SK-N-SH (cell line): ENCODE data around the gene SPATA24. TPM values are rescaled to one million over a fixed set of nuclear protein-coding genes. Genes with fewer than 3 reads are reported as not detected.

Experiments used
- CTCF ChIA-PET: fragments of 300-600, 350-600 bp; formaldehyde crosslinking; extraction: SDS; loops from one replicate; lab custom pipeline; 2021; lab: Yijun Ruan, JAX
- POLR2A ChIA-PET: fragments of 350-600 bp; sonication (Branson Sonifier 250); formaldehyde crosslinking; extraction: SDS; loops from one replicate; lab custom pipeline; 2020; ENCODE audit warnings: antibody characterized with exemption, inconsistent platforms; lab: Yijun Ruan, JAX
- DNase-seq: peaks from one replicate; pipeline ENCODE4 v3.0.0; 2012
- H2AFZ ChIP-seq: fragments of 200-600 bp; sonication (generic); 2 replicates; pipeline ENCODE4 v1.8.1; 2016; ENCODE audit warnings: antibody characterized with exemption, mild to moderate bottlenecking, low read depth
- H3F3A ChIP-seq: fragments of 200-600 bp; sonication (generic); replicated peaks from 2 replicates; pipeline ENCODE3; 2016; ENCODE audit warnings: antibody characterized with exemption, mild to moderate bottlenecking; ENCODE audit not compliant: insufficient read depth
- H3K27ac ChIP-seq, 2 experiments: fragments of 200-500 bp in 1 of 2; fragments of 200-600 bp in 1 of 2; sonication (Bioruptor generic) in 1 of 2; sonication (generic), shearing (Covaris generic) in 1 of 2; 2 replicates each; pipeline versions ENCODE4 v1.5.1 to v1.6.1; 2014 to 2016; ENCODE audit warnings: low read depth in 2 of 2, inconsistent platforms in 1 of 2, low read length in 1 of 2, mild to moderate bottlenecking in 1 of 2, mixed read lengths in 1 of 2
- H3K27me3 ChIP-seq: fragments of 200-600 bp; sonication (generic), shearing (Covaris generic); 2 replicates; pipeline ENCODE4 v1.6.1; 2016; ENCODE audit warnings: mixed run types; ENCODE audit not compliant: insufficient read depth
- H3K36me3 ChIP-seq, 2 experiments: fragments of 200-500 bp in 1 of 2; fragments of 200-600 bp in 1 of 2; sonication (Bioruptor generic) in 1 of 2; sonication (generic) in 1 of 2; replicated peaks in 1 of 2; 2 replicates each; pipeline versions ENCODE3 to v1.5.1; 2014 to 2016; ENCODE audit warnings: low read length in 1 of 2, mild to moderate bottlenecking in 1 of 2; ENCODE audit not compliant: insufficient read depth in 2 of 2, control insufficient read depth in 1 of 2
- H3K4me1 ChIP-seq, 2 experiments: fragments of 200-500 bp in 1 of 2; fragments of 200-600 bp in 1 of 2; sonication (Bioruptor generic) in 1 of 2; sonication (generic), shearing (Covaris generic) in 1 of 2; 2 replicates each; pipeline versions ENCODE4 v1.5.1 to v1.6.1; 2014 to 2016; ENCODE audit warnings: low read depth in 1 of 2, low read length in 1 of 2, mixed run types in 1 of 2; ENCODE audit not compliant: insufficient read depth in 2 of 2, control insufficient read depth in 1 of 2
- H3K4me2 ChIP-seq: fragments of 200-600 bp; sonication (generic), shearing (Covaris generic); 2 replicates; pipeline ENCODE4 v1.6.1; 2017; ENCODE audit warnings: mixed run types
- H3K4me3 ChIP-seq, 2 experiments: fragments of 200-500 bp in 1 of 2; fragments of 200-600 bp in 1 of 2; sonication (Bioruptor generic) in 1 of 2; sonication (generic), shearing (Covaris generic) in 1 of 2; 2 replicates each; pipeline versions ENCODE4 v1.5.1 to v1.8.1; 2014 to 2016; ENCODE audit warnings: low read depth in 2 of 2, inconsistent platforms in 1 of 2, low read length in 1 of 2, mild to moderate bottlenecking in 1 of 2, mixed read lengths in 1 of 2, moderate library complexity in 1 of 2
- H3K79me2 ChIP-seq: fragments of 200-600 bp; sonication (generic); 2 replicates; pipeline ENCODE4 v1.8.1; 2017; ENCODE audit warnings: mild to moderate bottlenecking; ENCODE audit not compliant: insufficient read depth
- H3K9ac ChIP-seq: fragments of 200-600 bp; sonication (generic); 2 replicates; pipeline ENCODE4 v1.6.1; 2017; ENCODE audit warnings: mixed run types
- H3K9me2 ChIP-seq: fragments of 200-600 bp; sonication (generic); 2 replicates; pipeline ENCODE4 v1.6.1; 2017; ENCODE audit warnings: mixed run types
- H3K9me3 ChIP-seq: fragments of 200-600 bp; sonication (generic); 2 replicates; pipeline ENCODE4 v1.6.1; 2017; ENCODE audit warnings: mixed run types, mild to moderate bottlenecking, moderate library complexity
- H4K20me1 ChIP-seq: fragments of 200-600 bp; sonication (generic); 2 replicates; pipeline ENCODE4 v1.6.1; 2017; ENCODE audit warnings: mild to moderate bottlenecking, mixed run types; ENCODE audit not compliant: insufficient read depth
- CHD2 ChIP-seq: fragments of 150-350 bp; IDR thresholded peaks from 2 replicates; pipeline ENCODE4 v1.6.1; 2018; ENCODE audit warnings: low read length; ENCODE audit not compliant: partially characterized antibody
- ELF1 ChIP-seq: IDR thresholded peaks from 2 replicates; pipeline ENCODE4 v1.4.0; 2012
- EZH2phosphoT487 ChIP-seq: fragments of 200-600 bp; sonication (generic); IDR thresholded peaks from 2 replicates; pipeline ENCODE4 v1.6.1; 2017; ENCODE audit warnings: low read depth, mixed run types, mild to moderate bottlenecking, antibody characterized with exemption, moderate library complexity, borderline replicate concordance
- FOXJ3 ChIP-seq: sonication (generic); formaldehyde crosslinking; IDR thresholded peaks from 2 replicates; pipeline ENCODE4 v1.5.1; 2020; ENCODE audit warnings: mild to moderate bottlenecking, missing genetic modification reagents
- IRF3 ChIP-seq: fragments of 150-350 bp; IDR thresholded peaks from 2 replicates; pipeline ENCODE4 v1.6.1; 2016; ENCODE audit warnings: mild to moderate bottlenecking, low read depth, low read length
- JUND ChIP-seq: IDR thresholded peaks from 2 replicates; pipeline ENCODE4 v1.4.0; 2012
- MEF2A ChIP-seq: IDR thresholded peaks from 2 replicates; pipeline ENCODE4 v1.4.0; 2012; ENCODE audit warnings: low read depth, borderline replicate concordance
- NRF1 ChIP-seq: IDR thresholded peaks from 2 replicates; pipeline ENCODE4 v1.6.1; 2012; ENCODE audit warnings: low read depth, mild to moderate bottlenecking, low read length
- RAD21 ChIP-seq: IDR thresholded peaks from 2 replicates; pipeline ENCODE4 v1.6.1; 2012; ENCODE audit warnings: mild to moderate bottlenecking, low read length
- REST ChIP-seq: IDR thresholded peaks from 2 replicates; pipeline ENCODE4 v1.6.1; 2012; ENCODE audit warnings: mild to moderate bottlenecking, low read depth, low read length, moderate library complexity
- RXRA ChIP-seq: IDR thresholded peaks from 2 replicates; pipeline ENCODE4 v1.4.0; 2012; ENCODE audit warnings: low read depth, mild to moderate bottlenecking, borderline replicate concordance
- TAF1 ChIP-seq: IDR thresholded peaks from 2 replicates; pipeline ENCODE4 v1.6.1; 2012; ENCODE audit warnings: low read depth, mild to moderate bottlenecking, low read length, moderate library complexity, borderline replicate concordance
- TEAD4 ChIP-seq: IDR thresholded peaks from 2 replicates; pipeline ENCODE4 v1.4.0; 2012; ENCODE audit warnings: mild to moderate bottlenecking, borderline replicate concordance; ENCODE audit not compliant: insufficient read depth
- USF1 ChIP-seq: IDR thresholded peaks from 2 replicates; pipeline ENCODE4 v1.4.0; 2012; ENCODE audit warnings: low read depth, borderline replicate concordance
- ZBTB33 ChIP-seq: IDR thresholded peaks from 2 replicates; pipeline ENCODE4 v1.4.0; 2012; ENCODE audit warnings: low read depth, borderline replicate concordance
- WGBS: methylation state at CpG from one replicate; pipeline ENCODE4 v1.1.6; 2017; ENCODE audit warnings: low lambda C conversion rate; 5-methylcytosine and 5-hydroxymethylcytosine counted together
- polyA plus RNA-seq, 3 experiments: library from polyadenylated mRNA; depleted of rRNA; stranded (reverse); fragments of >200 nt; gene quantifications; 2 replicates each; pipeline ENCODE4 v1.2.3, GENCODE V29; 2012

Gene SPATA24
- polyA plus RNA-seq, 1 of the 3 experiments (the other 2 are of a cell fraction), result 7.6 TPM

GRCh38 chr5:139394654-139395566, 9.0 kb downstream of the SPATA24 start, which contains the start of gene PROB1:
TSS of gene PROB1 (minus strand) at chr5:139395104. CDS start at chr5:139395081, 23 bp downstream.
- Histone ChIP-seq H3K79me2 (no peaks in the 10 kb centered on the region), H3K36me3 (no peaks in the 10 kb centered on the region), H4K20me1 (no peaks in the 10 kb centered on the region), H3F3A (no peaks in the 10 kb centered on the region), H3K9ac (no peak within 1 kb of the TSS), H3K9me3 (no peaks in the 10 kb centered on the region), H3K9me2 (no peaks in the 10 kb centered on the region), H3K27ac (no peak within 1 kb of the TSS), H2AFZ (no peak within 1 kb of the TSS), H3K27me3 (peaks cover 12% of the 10 kb centered on the region; the same call in 1 of the 2 replicates), H3K4me1 (peaks cover 0 to 3% of the 10 kb centered on the region in 2 experiments; a peak in 1 of 4 replicates), H3K4me3 (peak within 1 kb of the TSS in 1 of 2 experiments; percentile 23; a peak in 2 of 4 replicates), H3K4me2 (peak within 1 kb of the TSS; percentile 37; the same call in 1 of the 2 replicates)
- ChIA-PET POLR2A (interaction anchor here (1.2 kb wide), 1 partner anchor 9 kb away, joined by 3 read pairs; the partner anchor contains the start of gene SPATA24), CTCF (interaction anchor here (0.8 to 6.3 kb wide), 8 partner anchors 8 to 121 kb away, joined by 3 to 29 read pairs (median 4); partner anchors contain the start of gene SPATA24)
- no peak for DNase-seq
- WGBS, result no CpG with 5 or more reads among the region's 76 CpGs
- no peak for TF ChIP-seq RAD21
- no peak for TF ChIP-seq CHD2
- TF ChIP-seq REST, result no peak
- TF ChIP-seq RXRA, result no peak
- no peak for TF ChIP-seq ELF1
- TF ChIP-seq FOXJ3, result no peak
- no peak for TF ChIP-seq EZH2phosphoT487
- no peak for TF ChIP-seq MEF2A
- TF ChIP-seq TEAD4, result no peak
- no peak for TF ChIP-seq NRF1
- TF ChIP-seq IRF3, result no peak
- no peak for TF ChIP-seq TAF1
- no peak for TF ChIP-seq USF1
- no peak for TF ChIP-seq JUND
- no peak for TF ChIP-seq ZBTB33
